Measurements from ENCODE around the gene DCTPP1.

Gene DCTPP1

DNA sequence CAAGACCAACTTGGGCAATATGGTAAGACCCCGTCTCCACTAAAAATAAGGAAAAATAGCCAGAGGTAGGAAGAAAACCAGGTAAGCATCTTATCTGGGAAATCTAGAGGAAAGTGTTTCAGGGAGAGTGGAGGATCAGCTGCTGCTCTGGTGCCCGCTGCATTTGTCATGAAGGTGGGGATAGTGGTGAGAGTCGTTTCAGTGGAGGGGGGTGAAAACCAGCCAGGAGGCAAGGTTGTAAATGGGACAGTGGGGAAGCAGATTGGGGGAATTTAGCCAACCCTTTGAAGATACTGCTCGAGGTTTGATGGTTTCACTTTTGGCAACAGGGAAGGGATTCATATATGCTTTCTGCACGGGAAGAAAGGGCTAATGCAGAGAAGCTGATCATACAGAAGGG lies 8.8 kb downstream of the DCTPP1 start:
- no peak overlapping the region for H3K9ac ChIP-seq (ENCODE audit: low read depth, low read length)
- H3K9me3 ChIP-seq (ENCODE audit: control insufficient read depth, insufficient read depth, low read length), result no peaks in the 10 kb centered on the region
- H3K36me3 ChIP-seq (ENCODE audit: control insufficient read depth, insufficient read depth, low read length), result peaks cover 21% of the 10 kb centered on the region
- H3K4me3 ChIP-seq (ENCODE audit: low read depth, low read length), result no peak overlapping the region
- H3K27me3 ChIP-seq (ENCODE audit: control insufficient read depth, insufficient read depth, low read length), result no peaks in the 10 kb centered on the region
- H3K4me1 ChIP-seq (ENCODE audit: control insufficient read depth, insufficient read depth, low read length), result peaks cover 4% of the 10 kb centered on the region

DNA sequence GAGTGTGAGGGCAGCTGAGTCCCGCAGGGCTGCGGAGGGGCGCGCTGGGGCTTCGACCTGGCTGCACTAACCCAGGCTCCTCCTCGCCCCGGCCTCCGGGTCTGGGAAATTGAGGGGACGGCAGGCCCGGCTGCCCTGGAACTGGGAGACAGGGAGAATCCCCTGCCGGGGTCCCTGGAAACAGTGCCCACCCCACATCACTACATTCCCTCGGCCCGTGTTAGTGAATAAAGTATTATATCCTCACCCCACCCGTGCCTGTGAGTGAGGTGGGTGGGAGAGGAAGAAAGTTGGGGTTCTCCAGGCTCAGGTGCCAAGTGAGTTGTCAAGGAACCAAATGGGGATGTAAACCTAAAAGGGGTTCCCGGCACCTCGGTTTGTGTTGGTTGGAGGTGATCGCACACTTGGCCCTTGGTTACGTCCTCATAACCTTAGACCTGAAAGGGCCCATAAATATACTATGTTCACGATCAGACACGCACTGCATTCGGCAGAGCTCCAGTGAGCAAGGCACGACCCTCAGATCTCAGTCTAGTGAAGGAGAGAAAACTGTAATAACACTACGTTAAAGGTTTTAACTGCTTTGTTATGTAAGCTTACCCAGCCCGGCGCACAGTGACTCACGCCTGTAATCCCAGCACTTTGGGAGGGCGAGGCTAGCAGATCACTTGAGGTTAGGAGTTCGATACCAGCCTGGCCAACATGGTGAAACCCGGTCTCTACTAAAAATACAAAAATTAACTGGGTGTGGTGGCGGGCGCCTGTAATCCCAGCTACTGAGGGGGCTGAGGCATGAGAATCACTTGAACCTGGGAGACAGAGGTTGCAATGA lies 11.3 kb downstream of the DCTPP1 start:
- Histone ChIP-seq H3K9ac (ENCODE audit: low read depth, low read length) (peak overlapping the region; percentile 49), H3K36me3 (ENCODE audit: control insufficient read depth, insufficient read depth, low read length) (peaks cover 7% of the 10 kb centered on the region), H3K9me3 (ENCODE audit: control insufficient read depth, insufficient read depth, low read length) (no peaks in the 10 kb centered on the region), H3K27me3 (ENCODE audit: control insufficient read depth, insufficient read depth, low read length) (no peaks in the 10 kb centered on the region), H3K4me3 (ENCODE audit: low read depth, low read length) (peak overlapping the region; percentile 58), H3K4me1 (ENCODE audit: control insufficient read depth, insufficient read depth, low read length) (peaks cover 4% of the 10 kb centered on the region)

DNA sequence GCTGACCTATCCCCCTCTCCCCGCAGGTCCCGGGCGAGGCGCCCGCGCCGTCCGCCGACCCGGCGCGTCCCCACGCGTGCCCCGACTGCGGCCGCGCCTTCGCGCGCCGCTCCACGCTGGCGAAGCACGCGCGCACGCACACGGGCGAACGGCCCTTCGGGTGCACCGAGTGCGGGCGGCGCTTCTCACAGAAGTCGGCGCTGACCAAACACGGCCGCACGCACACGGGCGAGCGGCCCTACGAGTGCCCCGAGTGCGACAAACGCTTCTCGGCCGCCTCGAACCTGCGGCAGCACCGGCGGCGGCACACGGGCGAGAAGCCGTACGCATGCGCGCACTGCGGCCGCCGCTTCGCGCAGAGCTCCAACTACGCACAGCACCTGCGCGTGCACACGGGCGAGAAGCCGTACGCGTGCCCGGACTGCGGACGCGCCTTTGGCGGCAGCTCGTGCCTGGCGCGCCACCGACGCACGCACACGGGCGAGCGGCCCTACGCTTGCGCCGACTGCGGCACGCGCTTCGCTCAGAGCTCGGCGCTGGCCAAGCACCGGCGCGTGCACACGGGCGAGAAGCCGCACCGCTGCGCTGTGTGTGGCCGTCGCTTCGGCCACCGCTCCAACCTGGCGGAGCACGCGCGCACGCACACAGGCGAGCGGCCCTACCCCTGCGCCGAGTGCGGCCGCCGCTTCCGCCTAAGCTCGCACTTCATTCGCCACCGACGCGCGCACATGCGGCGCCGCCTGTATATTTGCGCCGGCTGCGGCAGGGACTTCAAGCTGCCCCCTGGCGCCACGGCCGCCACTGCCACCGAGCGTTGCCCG lies 12.1 kb downstream of the DCTPP1 start:
- peaks cover 4% of the 10 kb centered on the region for H3K36me3 ChIP-seq (ENCODE audit: control insufficient read depth, insufficient read depth, low read length)
- H3K27me3 ChIP-seq (ENCODE audit: control insufficient read depth, insufficient read depth, low read length), result no peaks in the 10 kb centered on the region
- peak overlapping the region; percentile 58 for H3K4me3 ChIP-seq (ENCODE audit: low read depth, low read length)
- peaks cover 4% of the 10 kb centered on the region for H3K4me1 ChIP-seq (ENCODE audit: control insufficient read depth, insufficient read depth, low read length)
- H3K9ac ChIP-seq (ENCODE audit: low read depth, low read length), result peak overlapping the region; percentile 49
- H3K9me3 ChIP-seq (ENCODE audit: control insufficient read depth, insufficient read depth, low read length), result no peaks in the 10 kb centered on the region

DNA sequence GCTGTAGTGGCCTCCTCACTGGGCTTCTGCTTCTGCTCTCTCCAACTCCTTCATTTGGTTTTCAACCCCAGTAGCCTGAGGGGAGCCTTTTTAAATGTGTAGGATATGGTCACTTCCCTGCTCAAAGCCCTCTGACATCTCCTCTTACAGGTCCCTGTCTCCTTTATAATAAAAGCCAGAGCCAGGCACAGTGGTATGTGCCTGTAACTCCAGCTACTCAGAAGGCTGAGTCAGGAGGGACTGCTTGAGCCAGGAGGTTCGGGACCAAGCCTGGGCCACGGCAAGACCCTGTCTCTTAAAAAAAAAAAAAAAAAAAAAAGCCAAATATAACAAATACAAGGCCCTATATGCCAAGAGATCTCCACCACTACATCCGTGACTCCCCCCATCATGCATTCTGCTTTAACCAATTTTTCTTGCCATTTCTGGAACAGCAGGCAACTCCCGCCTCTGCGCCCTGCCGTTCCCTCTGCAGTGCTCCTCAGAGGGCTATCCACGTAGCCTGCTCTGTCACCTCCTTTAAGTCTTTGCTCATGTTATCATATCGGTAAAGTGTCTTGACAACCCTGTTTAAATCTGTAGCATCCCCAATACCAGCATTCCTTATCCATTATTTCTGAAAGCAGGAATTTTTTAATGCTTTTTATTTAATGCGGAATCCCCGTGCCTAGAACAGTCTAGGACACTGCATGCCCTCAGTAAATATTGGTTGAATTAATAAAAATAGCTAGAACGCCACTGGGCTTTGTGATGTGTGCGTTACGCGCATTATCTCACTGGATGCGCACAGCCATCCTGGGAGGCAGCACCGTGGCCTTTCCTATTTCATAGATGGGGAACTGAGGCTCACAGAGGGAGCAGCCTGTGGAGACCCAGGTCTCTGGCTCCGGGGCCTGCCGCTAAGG lies 13.0 kb downstream of the DCTPP1 start:
- Histone ChIP-seq H3K9ac (ENCODE audit: low read depth, low read length) (no peak overlapping the region), H3K36me3 (ENCODE audit: control insufficient read depth, insufficient read depth, low read length) (peaks cover under 1% of the 10 kb centered on the region), H3K9me3 (ENCODE audit: control insufficient read depth, insufficient read depth, low read length) (no peaks in the 10 kb centered on the region), H3K27me3 (ENCODE audit: control insufficient read depth, insufficient read depth, low read length) (no peaks in the 10 kb centered on the region), H3K4me1 (ENCODE audit: control insufficient read depth, insufficient read depth, low read length) (peaks cover 4% of the 10 kb centered on the region), H3K4me3 (ENCODE audit: low read depth, low read length) (peak overlapping the region; percentile 58)

DNA sequence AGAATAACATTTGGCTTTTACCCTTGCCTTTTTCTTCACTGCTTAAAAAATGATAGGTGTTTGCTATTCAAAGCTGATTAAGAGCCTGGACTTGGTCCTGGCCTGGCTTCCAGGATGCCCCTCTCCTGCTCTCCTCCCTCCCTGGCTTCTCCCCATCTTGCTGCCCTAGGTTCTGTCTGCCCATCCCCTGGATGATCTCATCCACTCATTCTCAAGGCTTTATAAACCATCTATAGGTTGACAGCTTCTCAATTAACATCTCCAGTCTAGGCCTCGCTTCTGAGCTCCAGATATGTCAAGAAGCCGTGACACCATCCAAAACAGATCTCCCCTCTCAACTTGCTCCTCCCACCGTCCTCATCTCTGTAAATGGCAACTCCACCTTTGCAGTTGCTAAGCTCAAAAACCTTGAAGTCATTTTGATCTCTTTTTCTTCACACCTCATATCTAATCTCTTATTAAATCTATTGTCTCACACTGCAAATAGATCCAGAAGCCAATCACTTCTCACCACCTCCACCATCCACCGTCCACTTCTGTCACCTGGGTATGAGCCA lies 13.7 kb downstream of the DCTPP1 start:
- Histone ChIP-seq H3K36me3 (ENCODE audit: control insufficient read depth, insufficient read depth, low read length) (no peaks in the 10 kb centered on the region), H3K4me1 (ENCODE audit: control insufficient read depth, insufficient read depth, low read length) (peaks cover 4% of the 10 kb centered on the region), H3K4me3 (ENCODE audit: low read depth, low read length) (no peak overlapping the region), H3K27me3 (ENCODE audit: control insufficient read depth, insufficient read depth, low read length) (no peaks in the 10 kb centered on the region), H3K9ac (ENCODE audit: low read depth, low read length) (no peak overlapping the region), H3K9me3 (ENCODE audit: control insufficient read depth, insufficient read depth, low read length) (no peaks in the 10 kb centered on the region)

DNA sequence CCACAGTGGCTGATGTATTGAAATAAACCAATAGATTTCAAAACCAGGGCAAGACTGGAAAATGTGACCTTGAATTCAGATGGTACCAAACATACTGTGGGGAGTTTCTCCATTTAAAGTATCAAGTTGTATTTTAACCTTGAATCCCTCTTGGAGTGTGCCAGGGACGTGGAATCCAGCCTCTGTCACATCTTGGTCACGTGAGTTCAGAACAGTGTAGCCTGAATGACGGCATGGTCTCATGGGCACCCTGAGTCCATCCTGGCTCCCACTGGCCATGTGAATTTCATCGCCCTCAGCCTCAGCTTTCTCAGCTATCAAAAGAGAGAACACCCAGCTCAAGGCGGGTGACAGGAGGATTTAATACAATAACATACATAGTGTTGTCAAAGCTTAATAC lies 15.7 kb downstream of the DCTPP1 start:
- Histone ChIP-seq H3K36me3 (ENCODE audit: control insufficient read depth, insufficient read depth, low read length) (no peaks in the 10 kb centered on the region), H3K9ac (ENCODE audit: low read depth, low read length) (no peak overlapping the region), H3K27me3 (ENCODE audit: control insufficient read depth, insufficient read depth, low read length) (no peaks in the 10 kb centered on the region), H3K4me1 (ENCODE audit: control insufficient read depth, insufficient read depth, low read length) (peaks cover 5% of the 10 kb centered on the region), H3K4me3 (ENCODE audit: low read depth, low read length) (no peak overlapping the region), H3K9me3 (ENCODE audit: control insufficient read depth, insufficient read depth, low read length) (no peaks in the 10 kb centered on the region)

DNA sequence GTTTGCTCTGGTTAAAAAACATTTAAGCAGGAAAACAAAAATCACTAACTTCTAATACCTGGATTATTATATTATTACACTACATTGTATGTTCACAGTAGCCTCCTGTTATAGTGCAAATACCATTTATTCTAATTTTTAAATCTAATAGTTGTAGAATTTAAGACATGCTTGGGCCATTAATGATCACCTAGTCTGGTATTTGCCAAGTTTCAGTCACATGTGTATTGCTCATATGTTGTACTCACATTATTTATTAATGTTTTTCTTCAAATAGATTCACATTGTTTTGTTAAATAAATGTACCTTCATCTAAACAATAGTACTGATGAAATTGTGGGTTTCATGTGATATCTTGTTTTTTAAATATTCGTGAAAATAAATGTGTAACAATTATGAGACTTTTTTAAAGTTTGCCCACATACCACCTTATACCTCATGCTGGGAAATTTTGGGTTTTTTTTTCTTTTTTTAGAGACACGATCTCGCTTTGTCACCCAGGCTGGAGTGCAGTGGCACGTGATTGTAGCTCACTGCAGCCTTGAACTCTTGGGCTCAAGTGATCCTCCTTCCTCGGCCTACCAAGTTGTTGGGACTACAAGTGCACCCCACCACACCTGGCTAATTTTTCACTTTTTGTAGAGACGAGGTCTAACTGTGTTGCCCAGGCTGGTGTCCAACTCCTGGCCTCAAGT lies 16.6 kb downstream of the DCTPP1 start:
- H3K27me3 ChIP-seq (ENCODE audit: control insufficient read depth, insufficient read depth, low read length), result no peaks in the 10 kb centered on the region
- no peaks in the 10 kb centered on the region for H3K9me3 ChIP-seq (ENCODE audit: control insufficient read depth, insufficient read depth, low read length)
- no peak overlapping the region for H3K9ac ChIP-seq (ENCODE audit: low read depth, low read length)
- no peak overlapping the region for H3K4me3 ChIP-seq (ENCODE audit: low read depth, low read length)
- H3K4me1 ChIP-seq (ENCODE audit: control insufficient read depth, insufficient read depth, low read length), result peaks cover 4% of the 10 kb centered on the region
- no peaks in the 10 kb centered on the region for H3K36me3 ChIP-seq (ENCODE audit: control insufficient read depth, insufficient read depth, low read length)

DNA sequence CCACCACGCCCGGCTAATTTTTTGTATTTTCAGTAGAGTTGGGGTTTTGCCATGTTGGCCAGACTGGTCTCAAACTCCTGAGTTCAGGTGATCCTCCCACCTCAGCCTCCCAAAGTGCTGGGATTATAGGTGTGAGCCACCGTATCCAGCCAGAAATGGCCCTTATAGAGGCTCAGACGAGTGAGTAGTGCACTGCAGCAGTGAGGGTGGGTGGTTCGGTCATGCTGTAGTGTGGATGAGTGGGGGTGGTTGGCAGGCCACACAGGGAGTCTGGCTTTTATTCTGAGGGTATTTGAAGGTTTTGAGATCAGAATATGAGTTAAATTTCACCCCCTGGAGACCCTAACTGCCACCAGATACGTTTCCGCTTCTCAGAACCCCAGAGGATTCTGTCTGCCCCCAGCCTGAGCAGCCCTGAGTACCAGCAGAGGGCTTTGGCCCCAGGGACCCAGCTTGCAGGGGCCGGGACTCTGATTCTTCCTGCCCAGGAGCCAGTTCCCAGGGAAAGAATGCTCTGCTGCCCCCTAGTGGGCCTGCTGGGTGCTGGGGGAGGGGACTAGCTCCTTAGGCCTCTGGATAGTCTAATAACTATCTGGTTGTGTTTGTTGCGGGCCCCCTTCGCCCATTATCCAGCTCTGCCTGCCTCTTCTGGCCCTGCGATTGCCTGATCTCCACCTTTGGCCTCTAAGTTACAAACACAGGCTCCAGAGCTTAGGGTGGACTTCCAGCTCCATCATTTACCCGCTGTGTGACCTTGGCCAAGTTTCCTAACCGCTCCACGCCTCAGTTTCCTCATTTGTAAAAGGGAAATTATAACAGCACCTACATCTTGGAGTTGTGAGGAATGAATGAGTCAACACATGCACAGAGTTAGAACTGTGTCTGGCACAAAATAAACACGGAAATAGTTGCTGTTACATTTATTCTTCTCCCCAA lies 20.4 kb downstream of the DCTPP1 start:
- no peaks in the 10 kb centered on the region for H3K27me3 ChIP-seq (ENCODE audit: control insufficient read depth, insufficient read depth, low read length)
- no peak overlapping the region for H3K9ac ChIP-seq (ENCODE audit: low read depth, low read length)
- H3K4me3 ChIP-seq (ENCODE audit: low read depth, low read length), result no peak overlapping the region
- H3K9me3 ChIP-seq (ENCODE audit: control insufficient read depth, insufficient read depth, low read length), result no peaks in the 10 kb centered on the region
- H3K4me1 ChIP-seq (ENCODE audit: control insufficient read depth, insufficient read depth, low read length), result peaks cover 5% of the 10 kb centered on the region
- H3K36me3 ChIP-seq (ENCODE audit: control insufficient read depth, insufficient read depth, low read length), result no peaks in the 10 kb centered on the region

DNA sequence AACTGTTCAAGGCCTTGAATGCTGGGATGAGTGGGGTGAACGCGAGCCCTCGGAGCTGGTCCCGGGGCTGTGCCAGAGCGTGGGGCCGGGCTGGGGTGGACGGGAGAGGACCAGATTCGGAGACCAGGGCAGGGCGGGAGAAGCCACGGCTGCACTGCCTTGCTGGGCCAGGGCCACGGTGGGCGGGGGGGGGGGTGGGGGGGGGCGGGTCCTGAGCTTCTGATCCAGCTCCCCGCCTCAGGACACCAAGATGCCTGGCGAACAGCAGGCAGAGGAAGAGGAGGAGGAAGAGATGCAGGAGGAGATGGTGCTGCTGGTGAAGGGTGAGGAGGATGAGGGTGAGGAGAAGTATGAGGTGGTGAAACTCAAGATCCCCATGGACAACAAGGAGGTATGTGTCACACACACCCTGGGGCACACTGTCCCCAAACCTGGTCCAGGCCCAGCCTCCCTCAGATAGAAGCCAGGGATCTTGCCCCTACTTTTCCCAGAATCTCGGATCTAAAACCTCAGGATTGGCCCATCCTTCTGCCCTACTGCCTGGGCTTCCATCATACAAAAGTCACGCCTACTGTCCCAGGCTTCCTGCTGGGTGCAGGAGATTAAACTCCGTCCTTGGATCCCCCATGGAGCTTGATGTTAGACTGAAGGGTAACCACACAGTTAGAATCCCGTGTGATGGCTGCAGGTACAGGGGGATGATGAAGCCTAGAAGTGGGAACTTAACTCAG lies 21.9 kb downstream of the DCTPP1 start:
- Histone ChIP-seq H3K4me1 (ENCODE audit: control insufficient read depth, insufficient read depth, low read length) (peaks cover 5% of the 10 kb centered on the region), H3K36me3 (ENCODE audit: control insufficient read depth, insufficient read depth, low read length) (no peaks in the 10 kb centered on the region), H3K9ac (ENCODE audit: low read depth, low read length) (peak overlapping the region; percentile 76), H3K4me3 (ENCODE audit: low read depth, low read length) (peak overlapping the region; percentile 77), H3K9me3 (ENCODE audit: control insufficient read depth, insufficient read depth, low read length) (no peaks in the 10 kb centered on the region), H3K27me3 (ENCODE audit: control insufficient read depth, insufficient read depth, low read length) (no peaks in the 10 kb centered on the region)

All from iPS-15b (cell line).